Breast epithelium (tissue), 4 donors: ENCODE measurements around the gene KLF3. TPM values are rescaled to one million over a fixed set of nuclear protein-coding genes. Genes with fewer than 3 reads are reported as not detected.

Experiments
- DNase-seq, 2 donors: peaks; one replicate each; pipeline ENCODE4 v3.0.0-alpha.2; 2019; ENCODE audit warnings: low spot score in 2 of 2
- H3K27ac ChIP-seq, 2 donors: fragments of 200-600 bp; sonication (generic) in 1 of 2; one replicate each; pipeline ENCODE4 v1.5.1; 2016 to 2019; ENCODE audit warnings: mild to moderate bottlenecking in 1 of 2
- H3K27me3 ChIP-seq, 2 donors: fragments of 200-600 bp; sonication (generic) in 1 of 2; one replicate each; pipeline versions ENCODE4 v1.5.1 to v1.6.0; 2017 to 2019; ENCODE audit warnings: control low read depth in 1 of 2, mild to moderate bottlenecking in 1 of 2
- H3K36me3 ChIP-seq: fragments of 200-600 bp; one replicate; pipeline ENCODE4 v1.5.1; 2019
- H3K4me1 ChIP-seq, 2 donors: fragments of 200-600 bp; sonication (generic); one replicate each; pipeline ENCODE4 v1.5.1; 2016 to 2019; ENCODE audit warnings: control low read depth in 1 of 2
- H3K4me3 ChIP-seq, 3 donors: fragments of 200-600 bp; sonication (generic); 1 replicate in 2 of 3; 2 replicates in 1 of 3; pipeline ENCODE4 v1.5.1; 2016 to 2019; ENCODE audit warnings: mild to moderate bottlenecking in 3 of 3, moderate library complexity in 2 of 3
- H3K9me3 ChIP-seq, 2 donors: fragments of 200-600 bp; sonication (generic) in 1 of 2; one replicate each; pipeline ENCODE4 v1.5.1; 2016 to 2019; ENCODE audit warnings: control low read depth in 1 of 2
- CTCF ChIP-seq, 3 donors: fragments of 450-650 bp; IDR thresholded peaks; one replicate each; pipeline ENCODE4 v1.5.1; 2016 to 2017; ENCODE audit warnings: antibody characterized with exemption in 3 of 3, mild to moderate bottlenecking in 3 of 3, moderate library complexity in 3 of 3
- POLR2A ChIP-seq: fragments of 450-650 bp; IDR thresholded peaks from one replicate; pipeline ENCODE4 v1.6.1; 2016; ENCODE audit warnings: antibody characterized with exemption, mild to moderate bottlenecking, moderate library complexity
- POLR2AphosphoS5 ChIP-seq, 3 donors: sonication (generic); formaldehyde crosslinking; IDR thresholded peaks; one replicate each; pipeline ENCODE4 v1.6.1; 2017; ENCODE audit warnings: antibody characterized with exemption in 3 of 3
- intact Hi-C: fragments of 100-400 bp; cut with DNase I; formaldehyde crosslinking; loops from one replicate; pipeline ENCODE4 v1.15.1; 2023; ENCODE audit warnings: low total_unique reads
- total RNA-seq, 3 donors: library from RNA; depleted of rRNA; stranded (reverse); fragments of >200 nt; gene quantifications; one replicate each; pipeline ENCODE4 v1.1.0, GENCODE V29; 2016

KLF3 gene
- total RNA-seq, 3 donors from 2014 or later, result 33.4 to 48.5 (median 36.0) TPM

DNA sequence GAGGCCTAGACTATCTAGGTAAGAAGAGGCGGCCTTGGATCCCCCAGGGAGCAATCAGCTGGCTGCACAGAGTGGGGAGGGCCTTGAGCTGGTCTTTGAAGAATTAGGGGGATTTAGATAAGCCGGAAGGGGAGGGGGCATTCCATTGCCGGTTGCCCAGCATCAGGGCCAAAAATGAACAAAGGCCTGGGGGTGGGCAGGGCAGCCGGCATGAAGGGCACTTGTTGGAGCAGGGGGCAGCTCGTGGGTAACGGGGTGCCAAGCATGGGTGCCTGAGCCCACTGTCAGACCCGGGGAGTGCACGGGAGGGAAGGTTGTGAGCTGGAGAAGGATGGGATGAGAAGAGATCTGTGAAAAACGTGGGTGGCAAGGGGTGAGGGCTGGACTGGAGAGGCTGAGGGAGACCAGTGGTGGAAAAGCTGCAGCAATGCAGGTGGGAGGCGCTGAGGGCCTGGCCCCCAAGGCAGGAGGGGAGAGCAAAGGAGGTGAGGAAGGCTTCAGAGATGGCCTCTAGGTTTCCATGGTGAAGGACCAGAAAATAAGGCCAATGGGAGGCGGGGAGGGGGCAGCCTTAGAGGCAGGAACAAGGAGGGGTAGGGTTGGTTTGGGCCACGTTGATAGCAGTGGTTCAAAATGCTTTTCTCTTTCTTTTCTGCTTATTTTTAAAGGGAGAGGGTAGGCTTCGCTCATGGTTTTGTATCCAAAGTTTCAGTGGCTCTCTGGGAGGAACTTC is 8.6 kb downstream of the KLF3 start:
- Histone ChIP-seq H3K27me3 (no peaks in the 10 kb centered on the region), H3K4me1 (peaks cover 11 to 65% of the 10 kb centered on the region in 2 donors), H3K9me3 (no peaks in the 10 kb centered on the region), H3K4me3 (no peak overlapping the region), H3K36me3 (no peaks in the 10 kb centered on the region), H3K27ac (peak overlapping the region; percentile 88 to 90)
- no peak for TF ChIP-seq POLR2A
- TF ChIP-seq POLR2AphosphoS5 (IDR thresholded peaks at IDR 0.05), result no peak
- TF ChIP-seq CTCF (IDR thresholded peaks at IDR 0.05), result no peak
- intact Hi-C loops, result loop anchor here (5.0 kb wide), 1 partner anchor 610 kb away; no protein-coding TSS in a partner anchor
- DNase-seq, result no peak

GRCh38 chr4:38673130-38673978 is 9.4 kb downstream of the KLF3 start:
- intact Hi-C loops, result loop anchor here (5.0 kb wide), 1 partner anchor 611 kb away; no protein-coding TSS in a partner anchor
- peaks cover 11 to 65% of the 10 kb centered on the region in 2 donors for H3K4me1 ChIP-seq
- no peaks in the 10 kb centered on the region for H3K9me3 ChIP-seq
- no peak for DNase-seq
- H3K4me3 ChIP-seq, result no peak overlapping the region
- H3K27ac ChIP-seq, result peak overlapping the region; percentile 88 to 90
- no peak for TF ChIP-seq POLR2AphosphoS5 (IDR thresholded peaks at IDR 0.05)
- TF ChIP-seq POLR2A, result no peak
- no peak for TF ChIP-seq CTCF (IDR thresholded peaks at IDR 0.05)
- no peaks in the 10 kb centered on the region for H3K27me3 ChIP-seq
- H3K36me3 ChIP-seq, result no peaks in the 10 kb centered on the region

DNA sequence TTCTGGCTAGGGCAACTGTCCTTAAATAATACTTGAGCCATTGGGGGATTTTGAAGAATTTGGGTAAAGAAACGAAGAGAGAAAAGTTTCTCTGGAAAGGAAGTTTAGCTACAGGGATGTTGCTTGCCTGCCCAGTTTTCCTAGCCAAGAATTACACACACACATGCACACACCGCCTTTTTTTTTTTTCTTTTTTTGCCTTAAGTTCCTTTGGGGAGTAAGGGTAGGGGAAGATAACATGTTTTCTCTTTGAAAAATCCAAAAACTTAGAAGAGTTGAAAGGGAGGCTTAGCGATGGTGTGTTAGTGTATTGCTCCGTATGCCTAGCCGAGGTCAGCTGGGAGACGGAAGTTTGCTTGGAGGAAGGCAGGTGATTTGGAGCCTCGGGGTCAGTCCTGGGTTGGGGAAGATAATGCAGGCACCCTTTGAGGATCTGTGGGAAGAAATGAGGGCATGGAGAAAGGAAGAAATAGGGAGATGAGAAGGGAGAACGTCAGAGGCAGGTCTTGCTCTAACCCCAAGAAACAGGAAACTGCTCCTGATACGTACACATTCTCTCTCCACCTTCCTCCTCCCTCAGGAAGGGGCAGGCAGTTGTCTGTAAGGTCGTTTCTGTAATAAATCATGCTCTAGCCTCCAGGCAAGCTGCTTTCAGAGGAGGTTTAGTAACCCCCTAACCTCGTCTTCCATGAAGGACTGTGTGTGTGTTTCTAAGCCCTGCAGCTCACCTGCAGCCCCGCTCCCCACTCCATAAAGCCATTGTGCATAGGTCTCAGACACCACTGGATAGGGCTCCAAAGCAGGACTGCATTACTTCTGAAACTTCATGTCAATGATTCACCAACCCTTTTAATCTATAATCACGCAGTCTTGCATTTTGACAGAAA is 10.5 kb downstream of the KLF3 start:
- no peak for TF ChIP-seq POLR2A
- no peak for TF ChIP-seq CTCF (IDR thresholded peaks at IDR 0.05)
- TF ChIP-seq POLR2AphosphoS5 (IDR thresholded peaks at IDR 0.05), result no peak
- DNase-seq, result no peak
- intact Hi-C loops, result loop anchor here (5.0 kb wide), 1 partner anchor 612 kb away; no protein-coding TSS in a partner anchor
- no peaks in the 10 kb centered on the region for H3K36me3 ChIP-seq
- H3K27me3 ChIP-seq, result no peaks in the 10 kb centered on the region
- H3K4me3 ChIP-seq, result peak overlapping the region in 2 of 3 donors; percentile 10 to 17
- H3K9me3 ChIP-seq, result no peaks in the 10 kb centered on the region
- H3K27ac ChIP-seq, result peak overlapping the region; percentile 88 to 90
- peaks cover 11 to 55% of the 10 kb centered on the region in 2 donors for H3K4me1 ChIP-seq

- Histone ChIP-seq H3K36me3 (no peaks in the 10 kb centered on the region), H3K9me3 (no peaks in the 10 kb centered on the region), H3K4me3 (no peak overlapping the region), H3K4me1 (peaks cover 11 to 49% of the 10 kb centered on the region in 2 donors), H3K27me3 (no peaks in the 10 kb centered on the region), H3K27ac (peak overlapping the region; percentile 88 to 90)
- peak; percentile 69 to 89 (median 84) for TF ChIP-seq CTCF (IDR thresholded peaks at IDR 0.05)
- peak in 2 of 3 donors; percentile 22 to 35 for TF ChIP-seq POLR2AphosphoS5 (IDR thresholded peaks at IDR 0.05)
- no peak for TF ChIP-seq POLR2A
- intact Hi-C loops, result no loop called here
- peak; percentile 64 to 66 for DNase-seq
Measured at GRCh38 chr4:38675146-38676121, 11.4 kb downstream of the KLF3 start.
